GM21529 (cell line): ENCODE measurements around the gene RAB27B.
"Not testable (repeated sequence)": the region's sequence is repeated elsewhere in the genome, so short reads cannot be mapped to it uniquely, and the experiment has no call there.

Experiments
- ATAC-seq: cut with Tn5 transposase; IDR thresholded peaks from one replicate; pipeline ENCODE4 v1.9.1; 2021; ENCODE audit not compliant: unreplicated experiment

Gene RAB27B

DNA sequence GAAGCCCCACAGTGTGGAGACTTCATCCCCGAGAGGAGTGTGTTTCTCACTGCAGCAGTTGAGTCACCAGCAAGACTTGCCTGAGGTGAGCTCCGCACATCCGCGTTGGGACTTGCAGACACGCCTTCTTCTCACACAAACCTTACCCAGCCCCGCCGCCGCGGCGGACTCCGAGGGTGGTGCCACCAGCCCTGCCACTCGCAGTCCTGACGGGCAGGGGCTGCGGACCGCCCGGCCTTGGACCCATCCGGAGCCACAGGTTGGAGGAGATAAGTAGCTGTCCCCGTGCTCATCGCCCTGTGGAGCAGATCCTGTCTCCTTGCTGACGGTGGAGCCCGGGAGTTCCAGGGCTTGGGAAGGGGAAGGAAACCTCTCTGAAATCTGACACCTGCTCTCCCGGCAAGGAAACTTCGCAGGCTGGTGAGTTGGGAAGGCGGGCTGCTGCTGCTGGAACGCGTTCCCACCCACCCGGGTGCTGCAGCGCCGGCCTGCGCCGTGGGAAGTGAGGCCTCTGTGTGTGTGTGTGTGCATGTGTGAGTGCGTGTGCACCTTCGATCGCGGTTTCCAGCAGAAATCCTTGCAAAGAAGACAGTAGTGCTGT lies at the start of gene RAB27B:
TSS of gene RAB27B (plus strand) at position 197 of the 601 bp plus-strand sequence. CDS start 49,109 bp downstream, outside the sequence.
- no peak for ATAC-seq

- no peak for ATAC-seq
These were observed 47.9 kb upstream of the RAB27B start for GRCh38 chr18:54780285-54780861.

- no peak for ATAC-seq
These were observed 47.3 kb upstream of the RAB27B start for GRCh38 chr18:54780970-54781369.

DNA sequence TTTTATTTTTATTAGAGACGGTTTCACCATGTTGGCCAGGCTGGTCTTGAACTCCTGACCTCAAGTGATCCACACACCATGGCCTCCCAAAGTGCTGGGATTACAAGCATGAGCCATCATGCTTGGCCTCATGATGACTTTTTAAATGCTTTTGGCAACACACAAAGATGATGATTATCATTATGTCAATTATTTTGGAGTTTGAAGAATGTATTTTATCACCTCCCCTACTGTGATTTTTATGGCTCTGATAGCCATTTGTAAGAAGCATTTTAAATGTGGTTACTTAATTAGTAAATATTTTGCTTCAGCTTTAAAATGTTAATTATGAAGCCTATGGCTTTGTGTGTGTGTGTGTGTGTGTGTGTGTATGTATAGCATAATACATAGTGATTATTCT lies 45.1 kb upstream of the RAB27B start:
- no peak for ATAC-seq

DNA sequence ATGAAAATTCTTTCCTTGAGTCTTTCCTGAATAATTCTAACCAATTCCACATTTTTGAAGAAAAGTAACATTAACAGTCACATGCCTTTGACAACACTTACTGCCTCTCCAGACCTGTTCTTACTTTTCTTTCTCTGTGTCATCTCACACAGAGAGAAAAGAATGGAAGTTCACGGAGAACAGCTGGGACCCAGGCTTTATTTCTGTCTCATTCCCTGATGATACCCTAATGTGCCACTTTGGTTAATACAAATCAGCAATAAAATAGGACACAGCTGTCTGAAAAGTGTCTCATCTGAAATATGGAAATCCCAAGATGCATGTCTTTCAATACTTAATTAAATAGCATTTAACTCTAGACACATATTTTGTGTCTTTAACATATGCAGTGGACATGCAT lies 42.1 kb upstream of the RAB27B start:
- ATAC-seq = no peak

DNA sequence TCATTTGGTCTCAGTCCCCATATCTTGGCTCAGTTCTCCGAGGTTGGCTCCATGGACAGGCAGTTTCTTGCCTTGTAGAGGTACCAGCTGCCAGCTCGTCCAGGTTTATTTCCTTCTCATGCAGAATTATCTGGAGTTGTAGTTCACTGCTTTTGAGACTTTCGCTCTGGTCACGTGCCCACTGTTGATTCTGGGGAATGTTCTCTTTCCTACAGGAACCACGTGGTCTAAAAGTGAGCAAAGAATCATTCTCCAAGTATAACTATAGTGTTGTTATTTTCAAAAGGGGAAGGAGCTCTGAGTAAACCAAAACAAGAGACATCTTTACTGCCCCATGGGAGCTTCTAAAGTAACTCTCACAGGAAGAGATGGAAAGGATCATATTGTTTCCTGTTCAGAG lies 41.2 kb upstream of the RAB27B start:
- no peak for ATAC-seq

DNA sequence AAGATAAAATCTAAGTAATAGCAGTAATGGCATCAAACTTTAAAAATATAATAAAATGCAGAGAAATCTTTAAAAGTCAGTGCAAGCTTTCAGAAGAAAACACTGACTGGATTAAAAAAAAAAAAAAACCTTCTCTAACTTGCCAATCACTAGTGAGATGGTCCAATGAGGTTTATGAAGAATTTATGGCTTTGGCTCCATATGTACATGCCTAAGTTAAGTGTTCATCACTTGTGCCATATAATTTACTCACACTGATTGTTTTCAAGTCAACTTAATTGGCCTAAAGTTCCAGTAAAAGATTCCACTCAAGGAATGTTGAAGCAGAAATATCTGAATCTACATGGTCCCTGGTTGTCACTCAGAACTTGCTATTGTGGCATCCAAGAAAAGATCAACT lies 40.7 kb upstream of the RAB27B start:
- ATAC-seq = no peak

GRCh38 chr18:54790109-54790508 lies 38.2 kb upstream of the RAB27B start:
- no peak for ATAC-seq

DNA sequence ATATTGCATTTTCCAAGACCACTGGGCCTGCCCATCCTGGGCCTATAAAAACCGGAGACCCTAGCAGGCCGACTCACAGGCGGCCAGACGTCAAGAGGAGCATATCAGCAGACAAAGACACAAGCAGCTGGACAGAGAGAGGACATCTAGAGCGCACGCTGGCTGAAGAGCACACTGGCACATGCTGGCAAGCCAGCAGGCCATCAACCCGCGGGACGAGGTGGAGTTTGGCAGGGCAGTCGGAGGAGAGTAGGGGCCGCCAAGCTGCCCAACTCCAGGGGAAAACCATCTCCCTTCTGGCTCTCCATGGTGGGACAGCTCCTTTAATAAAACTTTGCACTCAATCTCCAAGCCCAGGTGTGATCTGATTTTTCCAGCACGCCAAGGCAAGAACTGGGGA lies 36.6 kb upstream of the RAB27B start:
- no peak for ATAC-seq

- ATAC-seq = no peak
These were observed 36.2 kb upstream of the RAB27B start for GRCh38 chr18:54792079-54792478.

- no peak for ATAC-seq
These were observed 33.5 kb upstream of the RAB27B start for GRCh38 chr18:54794823-54795222.

DNA sequence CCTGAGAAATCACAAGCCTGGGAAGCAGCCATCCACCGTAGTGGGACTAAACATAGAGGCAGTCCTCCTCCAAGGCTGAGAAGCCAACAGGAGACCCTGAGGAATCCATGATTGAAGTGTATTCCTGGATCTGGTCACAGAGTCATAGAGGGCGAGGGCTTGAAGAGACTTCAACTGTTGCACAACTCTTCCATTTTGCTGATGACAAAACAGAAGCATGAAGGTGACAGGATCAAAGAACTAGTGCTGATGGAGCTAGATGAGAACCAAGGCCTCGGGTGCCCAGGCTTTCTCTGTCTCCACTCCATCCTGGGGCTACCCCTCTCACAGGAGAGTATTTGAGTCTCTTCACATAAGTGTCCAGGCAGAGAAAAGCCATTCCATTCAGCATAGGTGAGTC lies 30.1 kb upstream of the RAB27B start:
- ATAC-seq = no peak

DNA sequence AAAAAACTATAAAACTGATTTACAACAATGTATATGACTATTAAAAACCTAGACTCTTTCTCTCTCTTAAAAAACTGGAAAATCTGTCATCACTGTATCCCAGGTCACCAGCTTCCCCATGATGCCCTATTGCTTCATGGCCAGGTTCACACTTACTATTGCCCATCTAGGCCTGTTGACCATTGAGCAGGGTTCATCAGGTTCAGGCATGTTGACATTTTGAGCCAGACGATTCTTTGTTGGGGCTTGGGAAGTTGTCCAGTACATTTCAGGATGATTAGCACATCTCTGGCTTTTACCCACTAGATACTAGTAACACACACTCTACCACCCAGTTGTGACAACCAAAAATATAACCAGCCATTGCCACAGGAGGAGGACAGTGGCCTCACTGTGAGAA lies 26.9 kb upstream of the RAB27B start:
- no peak for ATAC-seq

DNA sequence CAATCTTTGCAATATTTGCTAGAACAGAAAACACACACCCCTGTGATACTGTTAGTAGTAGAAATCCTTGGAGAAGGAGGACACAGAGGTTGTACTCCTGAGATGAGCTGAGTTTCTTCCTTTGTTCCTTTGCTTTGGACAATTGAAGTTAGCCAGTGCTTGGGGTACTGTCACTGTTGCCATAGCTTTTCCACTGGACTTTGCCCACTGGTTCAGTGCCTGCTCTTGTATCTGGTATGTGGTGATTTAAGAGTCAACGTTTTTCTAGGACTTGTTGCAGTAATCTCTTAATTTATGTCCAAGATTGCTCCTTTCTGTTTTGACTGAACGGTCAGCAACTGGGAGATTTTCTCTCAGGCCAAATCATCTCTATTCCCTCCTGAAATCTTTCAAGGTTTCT lies 26.1 kb upstream of the RAB27B start:
- ATAC-seq = no peak

GRCh38 chr18:54802686-54803395 lies 25.4 kb upstream of the RAB27B start:
- no peak for ATAC-seq

DNA sequence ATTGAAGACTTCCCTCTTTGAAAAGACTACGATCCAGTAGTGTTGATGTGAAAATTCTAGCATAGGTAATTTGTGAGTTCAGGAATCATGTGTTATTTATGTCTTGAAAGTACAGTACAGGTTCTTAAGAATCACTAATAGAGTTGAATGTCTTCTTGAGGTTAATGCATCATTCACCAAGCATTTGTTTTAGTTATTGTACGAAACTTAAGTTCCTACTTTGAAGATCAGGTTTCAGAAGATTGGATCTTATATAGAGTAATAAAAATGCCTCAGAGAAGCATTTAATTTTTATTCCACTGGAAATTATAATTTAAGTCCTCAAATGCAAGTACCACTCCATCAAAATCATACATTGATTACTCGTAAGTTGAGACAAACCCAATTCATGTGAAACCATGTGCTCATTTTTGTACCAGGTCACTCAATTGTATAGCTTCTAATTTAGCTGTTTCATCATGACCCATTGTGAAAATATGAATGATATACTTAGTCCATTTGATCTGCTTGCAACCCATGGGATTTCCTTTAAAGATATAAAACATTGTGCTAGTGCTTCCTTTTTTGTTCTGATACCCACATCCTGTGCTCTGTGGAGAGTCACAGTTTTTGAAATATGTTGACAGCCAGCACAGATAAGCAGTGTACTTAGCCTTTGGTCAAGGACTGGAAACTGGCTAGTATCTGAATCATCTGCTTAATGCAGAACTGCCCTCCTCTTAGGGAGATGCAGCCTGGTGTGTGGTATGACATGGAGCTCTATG lies 22.5 kb upstream of the RAB27B start:
- no peak for ATAC-seq

GRCh38 chr18:54806526-54806925 lies 21.8 kb upstream of the RAB27B start:
- no peak for ATAC-seq

GRCh38 chr18:54807303-54807702 lies 21.0 kb upstream of the RAB27B start:
- ATAC-seq = no peak

GRCh38 chr18:54810662-54811061 lies 17.6 kb upstream of the RAB27B start:
- not testable (repeated sequence) for ATAC-seq

DNA sequence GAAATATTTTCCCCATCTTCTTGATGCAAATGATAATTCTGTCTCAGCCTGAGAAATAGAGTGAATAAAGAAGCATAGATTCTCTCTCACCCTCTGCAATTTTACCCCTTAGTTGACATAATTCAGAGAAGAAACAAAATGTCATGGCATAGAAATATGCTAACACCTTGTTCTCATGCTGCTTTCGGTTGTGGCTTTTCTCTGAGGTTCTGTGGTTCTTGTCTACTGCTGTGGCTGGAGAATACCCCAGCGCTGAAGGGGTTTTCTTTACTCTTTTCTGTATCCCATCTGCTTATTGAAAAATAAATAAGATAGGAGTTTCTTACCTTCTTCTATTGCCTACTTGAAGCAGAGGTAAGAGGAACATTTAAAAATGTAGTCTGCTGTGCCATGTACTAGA lies 15.4 kb upstream of the RAB27B start:
- no peak for ATAC-seq

- ATAC-seq = no peak
These were observed 15.0 kb upstream of the RAB27B start for GRCh38 chr18:54813305-54813704.
